ENCODE data around the gene SMAD7.

SMAD7 gene

GRCh38 chr18:48913201-48913600 lies 37.6 kb downstream of the SMAD7 start:
- DNase-seq = peak; percentile 55

GRCh38 chr18:48910972-48911545 lies 39.7 kb downstream of the SMAD7 start:
- no peak for DNase-seq

- DNase-seq = no peak
These were observed 41.0 kb downstream of the SMAD7 start for GRCh38 chr18:48909721-48910120.

GRCh38 chr18:48908916-48909315 lies 41.8 kb downstream of the SMAD7 start:
- DNase-seq = no peak

- DNase-seq = no peak
These were observed 45.3 kb downstream of the SMAD7 start for GRCh38 chr18:48905513-48905912.

- no peak for DNase-seq
These were observed 45.8 kb downstream of the SMAD7 start for GRCh38 chr18:48904847-48905394.

- DNase-seq = no peak
These were observed 46.7 kb downstream of the SMAD7 start for GRCh38 chr18:48904091-48904490.

- DNase-seq = no peak
These were observed 47.7 kb downstream of the SMAD7 start for GRCh38 chr18:48902856-48903601.

- no peak for DNase-seq
These were observed 48.5 kb downstream of the SMAD7 start for GRCh38 chr18:48902023-48902855.

GRCh38 chr18:48901145-48902022 lies 49.4 kb downstream of the SMAD7 start:
- no peak for DNase-seq

- no peak for DNase-seq
These were observed 50.3 kb downstream of the SMAD7 start for GRCh38 chr18:48900469-48900868.

GRCh38 chr18:48899558-48900174 lies 51.1 kb downstream of the SMAD7 start:
- no peak for DNase-seq

- DNase-seq = no peak
These were observed 52.2 kb downstream of the SMAD7 start for GRCh38 chr18:48898521-48898920.

- no peak for DNase-seq
These were observed 53.2 kb downstream of the SMAD7 start for GRCh38 chr18:48897531-48897930.

- peak; percentile 40 for DNase-seq
These were observed 53.8 kb downstream of the SMAD7 start for GRCh38 chr18:48896875-48897511.

GRCh38 chr18:48896326-48896874 lies 54.4 kb downstream of the SMAD7 start:
- no peak for DNase-seq

- DNase-seq = no peak
These were observed 55.9 kb downstream of the SMAD7 start for GRCh38 chr18:48894799-48895346.

- no peak for DNase-seq
These were observed 56.9 kb downstream of the SMAD7 start for GRCh38 chr18:48893608-48894600.

- no peak for DNase-seq
These were observed 57.6 kb downstream of the SMAD7 start for GRCh38 chr18:48893061-48893607.

Data from stimulated activated CD4-positive, alpha-beta T cell treated with anti-CD3 and anti-CD28 coated beads, Interleukin-15, amount 100 ng/mL, for 24 hours (primary cell).